HEK293 (cell line): Measurements from ENCODE around the gene COPS3.
A peak's percentile ranks its signal among the peaks of the same experiment; 100 is the strongest.

Source experiments
- CTCF ChIA-PET: fragments of 350-600 bp; formaldehyde crosslinking; extraction: SDS; loops from one replicate; lab custom pipeline; 2021; ENCODE audit warnings: antibody characterized with exemption; lab: Yijun Ruan, JAX
- POLR2A ChIA-PET: fragments of 300-600 bp; formaldehyde crosslinking; extraction: SDS; loops from one replicate; lab custom pipeline; 2020; ENCODE audit warnings: antibody characterized with exemption, inconsistent platforms; lab: Yijun Ruan, JAX
- H3K27ac ChIP-seq: fragments of 200-500 bp; sonication (Bioruptor generic); 2 replicates; pipeline ENCODE4 v1.5.1; 2014; ENCODE audit warnings: low read depth, low read length, control low read depth, inconsistent platforms; ENCODE audit errors: extremely low read depth
- H3K36me3 ChIP-seq, 2 experiments: fragments of 200-500 bp in 1 of 2; sonication (Bioruptor generic) in 1 of 2; 1 replicate in 1 of 2; 2 replicates in 1 of 2; pipeline ENCODE4 v1.5.1; 2014 to 2017; ENCODE audit warnings: inconsistent platforms in 2 of 2, low read length in 2 of 2; ENCODE audit not compliant: control insufficient read depth in 2 of 2, insufficient read depth in 1 of 2
- H3K4me1 ChIP-seq: fragments of 200-500 bp; sonication (Bioruptor generic); 2 replicates; pipeline ENCODE4 v1.5.1; 2014; ENCODE audit warnings: mild to moderate bottlenecking, low read length, inconsistent platforms; ENCODE audit not compliant: control insufficient read depth, insufficient read depth
- H3K4me3 ChIP-seq: 2 replicates; pipeline ENCODE4 v1.5.1; 2011; ENCODE audit warnings: low read depth, mild to moderate bottlenecking, control low read depth, low read length, moderate library complexity
- H3K9me3 ChIP-seq: fragments of 200-500 bp; sonication (Bioruptor generic); 2 replicates; pipeline ENCODE4 v1.5.1; 2014; ENCODE audit warnings: low read depth, low read length, inconsistent platforms; ENCODE audit not compliant: control insufficient read depth, insufficient read depth
- CTCF ChIP-seq: fragments of 450-650 bp; formaldehyde crosslinking; IDR thresholded peaks from 2 replicates; pipeline ENCODE4 v1.5.1; 2016; ENCODE audit warnings: missing biosample characterization, missing genetic modification characterization
- GLIS1 ChIP-seq: fragments of 450-650 bp; formaldehyde crosslinking; IDR thresholded peaks from 2 replicates; pipeline ENCODE4 v1.5.1; 2016; ENCODE audit warnings: missing biosample characterization, missing genetic modification characterization
- HIC1 ChIP-seq: fragments of 450-650 bp; formaldehyde crosslinking; IDR thresholded peaks from 2 replicates; pipeline ENCODE4 v1.5.1; 2016; ENCODE audit warnings: missing biosample characterization, missing genetic modification characterization
- PRDM4 ChIP-seq: fragments of 450-650 bp; formaldehyde crosslinking; IDR thresholded peaks from 2 replicates; pipeline ENCODE4 v1.5.1; 2017; ENCODE audit warnings: missing biosample characterization, missing genetic modification characterization
- RBAK ChIP-seq: fragments of 450-650 bp; formaldehyde crosslinking; IDR thresholded peaks from 2 replicates; pipeline ENCODE4 v1.5.1; 2016; ENCODE audit warnings: missing biosample characterization, missing genetic modification characterization
- ZNF114 ChIP-seq: fragments of 450-650 bp; formaldehyde crosslinking; IDR thresholded peaks from 2 replicates; pipeline ENCODE4 v1.5.0; 2017; ENCODE audit warnings: missing biosample characterization, missing genetic modification characterization
- ZNF174 ChIP-seq: fragments of 450-650 bp; formaldehyde crosslinking; IDR thresholded peaks from 2 replicates; pipeline ENCODE4 v1.5.0; 2017; ENCODE audit warnings: missing biosample characterization, mild to moderate bottlenecking, missing genetic modification characterization
- ZNF223 ChIP-seq: fragments of 450-650 bp; formaldehyde crosslinking; IDR thresholded peaks from 2 replicates; pipeline ENCODE4 v1.5.1; 2016; ENCODE audit warnings: missing biosample characterization, missing genetic modification characterization
- ZNF37A ChIP-seq: fragments of 450-650 bp; IDR thresholded peaks from 2 replicates; pipeline ENCODE4 v1.5.1; 2018; ENCODE audit warnings: missing biosample characterization, missing genetic modification characterization
- ZNF610 ChIP-seq: fragments of 450-650 bp; formaldehyde crosslinking; IDR thresholded peaks from 2 replicates; pipeline ENCODE4 v1.5.1; 2016; ENCODE audit warnings: missing biosample characterization, missing genetic modification characterization, borderline replicate concordance
- ZNF626 ChIP-seq: fragments of 450-650 bp; sonication (Bioruptor Pico); formaldehyde crosslinking; IDR thresholded peaks from 2 replicates; pipeline ENCODE4 v1.5.1; 2018; ENCODE audit warnings: missing biosample characterization, missing genetic modification characterization, inconsistent platforms
- ZNF837 ChIP-seq: fragments of 450-650 bp; formaldehyde crosslinking; IDR thresholded peaks from 2 replicates; pipeline ENCODE4 v1.5.1; 2016; ENCODE audit warnings: missing biosample characterization, missing genetic modification characterization
- TF ChIP-seq, protein P1 (sequence below): fragments of 450-650 bp; formaldehyde crosslinking; IDR thresholded peaks from 2 replicates; pipeline ENCODE4 v1.5.1; 2017; ENCODE audit warnings: missing biosample characterization, missing genetic modification characterization

COPS3 gene

GRCh38 chr17:17226451-17227265 lies 54.4 kb downstream of the COPS3 start:
- no peaks in the 10 kb centered on the region for H3K4me1 ChIP-seq
- ChIA-PET POLR2A (interaction anchor here (0.6 kb wide), 1 partner anchor 841 kb away, joined by 4 read pairs; no protein-coding TSS in a partner anchor), CTCF (interaction anchor here (1.1 kb wide), 1 partner anchor 41 kb away, joined by 4 read pairs; no protein-coding TSS in a partner anchor)
- H3K9me3 ChIP-seq, result no peaks in the 10 kb centered on the region
- peaks cover 49 to 100% of the 10 kb centered on the region in 2 experiments for H3K36me3 ChIP-seq
- H3K27ac ChIP-seq, result no peak overlapping the region
- no peak overlapping the region for H3K4me3 ChIP-seq
- TF ChIP-seq ZNF837 (tag by site-specific recombination), result no peak
- TF ChIP-seq HIC1 (tag by site-specific recombination), result 0 out of 2 replicates have a peak, but pooled peaks have one; percentile 38

GRCh38 chr17:17225901-17226300 lies 55.1 kb downstream of the COPS3 start:
- no peaks in the 10 kb centered on the region for H3K4me1 ChIP-seq
- H3K4me3 ChIP-seq, result no peak overlapping the region
- TF ChIP-seq ZNF174 (tag by site-specific recombination) (no peak), ZNF610 (no peak), ZNF114 (no peak), ZNF626 (tag by site-specific recombination) (no peak), ZNF37A (tag by site-specific recombination) (no peak), RBAK (tag by site-specific recombination) (no peak), ZNF223 (tag by site-specific recombination) (no peak), GLIS1 (tag by site-specific recombination) (no peak), CTCF (no peak), PRDM4 (tag by site-specific recombination) (no peak)
- TF ChIP-seq, protein P1, sequence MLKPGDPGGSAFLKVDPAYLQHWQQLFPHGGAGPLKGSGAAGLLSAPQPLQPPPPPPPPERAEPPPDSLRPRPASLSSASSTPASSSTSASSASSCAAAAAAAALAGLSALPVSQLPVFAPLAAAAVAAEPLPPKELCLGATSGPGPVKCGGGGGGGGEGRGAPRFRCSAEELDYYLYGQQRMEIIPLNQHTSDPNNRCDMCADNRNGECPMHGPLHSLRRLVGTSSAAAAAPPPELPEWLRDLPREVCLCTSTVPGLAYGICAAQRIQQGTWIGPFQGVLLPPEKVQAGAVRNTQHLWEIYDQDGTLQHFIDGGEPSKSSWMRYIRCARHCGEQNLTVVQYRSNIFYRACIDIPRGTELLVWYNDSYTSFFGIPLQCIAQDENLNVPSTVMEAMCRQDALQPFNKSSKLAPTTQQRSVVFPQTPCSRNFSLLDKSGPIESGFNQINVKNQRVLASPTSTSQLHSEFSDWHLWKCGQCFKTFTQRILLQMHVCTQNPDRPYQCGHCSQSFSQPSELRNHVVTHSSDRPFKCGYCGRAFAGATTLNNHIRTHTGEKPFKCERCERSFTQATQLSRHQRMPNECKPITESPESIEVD (tag by site-specific recombination), result no peak
- TF ChIP-seq, all 188 proteins: peak for 0
- peaks cover 45 to 100% of the 10 kb centered on the region in 2 experiments; a peak in 2 of 3 replicates for H3K36me3 ChIP-seq
- H3K9me3 ChIP-seq, result no peaks in the 10 kb centered on the region
- ChIA-PET CTCF (no interaction called here), POLR2A (no interaction called here)
- no peak overlapping the region for H3K27ac ChIP-seq
